Right lobe of liver (tissue), 4 donors: Measurements from ENCODE around the gene SGCD.

Experiments
- POLR2A ChIP-seq: fragments of 450-650 bp; IDR thresholded peaks from one replicate; pipeline ENCODE4 v1.6.1; 2017; ENCODE audit warnings: antibody characterized with exemption, mild to moderate bottlenecking
- TF ChIP-seq, protein P1 (sequence below), 4 donors: fragments of 200-600 bp in 3 of 4; fragments of 450-650 bp in 1 of 4; IDR thresholded peaks; one replicate each; pipeline versions ENCODE4 v1.5.1 to v1.8.0; 2016 to 2022; ENCODE audit warnings: antibody characterized with exemption in 4 of 4, mild to moderate bottlenecking in 2 of 4
- donor health status: DM: no; HTN: no; CAD: no.
- donor health status: DM: no; HTN: no; CAD: no.
- donor health status: DM: no; HTN: yes; CAD: no.

DNA sequence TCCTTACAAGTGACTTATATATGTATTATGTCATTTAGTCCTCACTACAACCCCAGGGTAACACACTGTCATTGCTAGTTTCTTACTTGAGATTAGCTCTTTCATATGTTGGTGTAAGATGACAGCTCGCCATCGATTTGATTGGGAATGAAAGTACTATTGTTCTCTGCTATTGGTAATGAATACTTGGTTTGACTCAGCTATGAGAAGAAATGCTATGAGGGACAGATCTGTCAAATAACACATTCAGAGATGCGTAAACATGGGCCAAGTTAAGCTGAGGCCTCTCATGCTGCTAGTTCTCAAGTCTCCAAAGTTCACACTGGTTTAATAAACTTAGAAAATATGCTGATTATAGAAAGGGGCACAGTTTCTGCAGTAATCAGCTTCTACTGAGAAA, 142.7 kb downstream of the SGCD start:
- TF ChIP-seq, protein P1, sequence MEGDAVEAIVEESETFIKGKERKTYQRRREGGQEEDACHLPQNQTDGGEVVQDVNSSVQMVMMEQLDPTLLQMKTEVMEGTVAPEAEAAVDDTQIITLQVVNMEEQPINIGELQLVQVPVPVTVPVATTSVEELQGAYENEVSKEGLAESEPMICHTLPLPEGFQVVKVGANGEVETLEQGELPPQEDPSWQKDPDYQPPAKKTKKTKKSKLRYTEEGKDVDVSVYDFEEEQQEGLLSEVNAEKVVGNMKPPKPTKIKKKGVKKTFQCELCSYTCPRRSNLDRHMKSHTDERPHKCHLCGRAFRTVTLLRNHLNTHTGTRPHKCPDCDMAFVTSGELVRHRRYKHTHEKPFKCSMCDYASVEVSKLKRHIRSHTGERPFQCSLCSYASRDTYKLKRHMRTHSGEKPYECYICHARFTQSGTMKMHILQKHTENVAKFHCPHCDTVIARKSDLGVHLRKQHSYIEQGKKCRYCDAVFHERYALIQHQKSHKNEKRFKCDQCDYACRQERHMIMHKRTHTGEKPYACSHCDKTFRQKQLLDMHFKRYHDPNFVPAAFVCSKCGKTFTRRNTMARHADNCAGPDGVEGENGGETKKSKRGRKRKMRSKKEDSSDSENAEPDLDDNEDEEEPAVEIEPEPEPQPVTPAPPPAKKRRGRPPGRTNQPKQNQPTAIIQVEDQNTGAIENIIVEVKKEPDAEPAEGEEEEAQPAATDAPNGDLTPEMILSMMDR (IDR thresholded peaks at IDR 0.05), result no peak
- TF ChIP-seq POLR2A, result no peak
